H7 (cell line): ENCODE results near the gene PLAAT3. TPM values are rescaled to one million over a fixed set of nuclear protein-coding genes. Genes with fewer than 3 reads are reported as not detected.
"Not testable (repeated sequence)": the region's sequence is repeated elsewhere in the genome, so short reads cannot be mapped to it uniquely, and the experiment has no call there.

Source experiments
- DNase-seq: peaks from one replicate; pipeline ENCODE4 v3.0.0; 2012
- H3K27me3 ChIP-seq: 2 replicates; pipeline ENCODE4 v1.6.0; 2011; ENCODE audit warnings: mild to moderate bottlenecking, low read length; ENCODE audit not compliant: control insufficient read depth, insufficient read depth
- H3K36me3 ChIP-seq: replicated peaks from 2 replicates; pipeline ENCODE4 v1.5.1; 2011; ENCODE audit warnings: low read length; ENCODE audit not compliant: control insufficient read depth, insufficient read depth
- H3K4me3 ChIP-seq: 2 replicates; pipeline ENCODE4 v1.5.1; 2011; ENCODE audit warnings: low read depth, mild to moderate bottlenecking, control low read depth, low read length, moderate library complexity; ENCODE audit not compliant: insufficient read depth
- total RNA-seq: library from RNA; depleted of rRNA; stranded (reverse); fragments of >200 nt; shearing (Covaris generic); gene quantifications from 2 replicates; pipeline ENCODE4 v1.2.3, GENCODE V29; 2014; rRNA removed

PLAAT3 gene
- total RNA-seq, 1 experiment from 2014 or later, result 81.5 TPM

DNA sequence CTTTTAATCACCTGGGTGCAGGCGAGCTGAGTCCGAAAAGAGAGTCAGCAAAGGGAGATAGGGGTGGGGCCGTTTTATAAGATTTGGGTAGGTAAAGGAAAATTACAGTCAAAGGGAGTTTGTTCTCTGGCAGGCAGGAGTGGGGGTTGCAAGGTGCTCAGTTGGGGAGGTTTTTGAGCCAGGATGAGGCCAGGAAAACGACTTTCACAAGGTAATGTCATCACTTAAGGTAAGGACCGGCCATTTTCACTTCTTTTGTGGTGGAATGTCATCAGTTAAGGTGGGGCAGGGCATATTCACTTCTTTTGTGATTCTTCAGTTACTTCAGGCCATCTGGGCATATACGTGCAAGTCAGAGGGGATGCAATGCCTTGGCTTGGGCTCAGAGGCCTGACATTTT is 84.9 kb downstream of the PLAAT3 start:
- not testable (repeated sequence) for H3K4me3 ChIP-seq, DNase-seq

DNA sequence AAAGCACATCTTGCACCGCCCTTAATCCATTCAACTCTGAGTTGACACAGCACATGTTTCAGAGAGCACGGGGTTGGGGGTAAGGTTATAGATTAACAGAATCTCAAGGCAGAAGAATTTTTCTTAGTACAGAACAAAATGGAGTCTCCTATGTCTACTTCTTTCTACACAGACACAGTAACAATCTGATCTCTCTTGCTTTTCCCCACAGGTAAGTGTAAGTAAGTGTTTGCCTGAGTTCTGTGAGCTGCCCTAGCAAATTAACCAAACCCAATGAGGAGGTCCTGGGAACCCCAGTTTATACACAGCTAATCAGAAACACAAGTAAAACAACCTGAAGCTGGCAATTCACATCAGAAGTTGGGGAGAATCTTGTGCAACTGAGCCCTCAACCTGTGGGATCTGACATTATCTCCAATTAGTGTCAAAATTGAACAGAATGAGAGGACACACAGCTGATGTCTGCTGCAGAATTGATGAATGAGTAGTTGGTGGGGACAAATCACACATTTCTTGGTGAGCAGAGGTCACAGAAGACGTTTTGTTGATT is 85.4 kb downstream of the PLAAT3 start:
- not testable (repeated sequence) for DNase-seq, H3K27me3 ChIP-seq, H3K36me3 ChIP-seq, H3K4me3 ChIP-seq

More for the DNA sequence above, 84.9 kb downstream of the PLAAT3 start:
- not testable (repeated sequence) for H3K36me3 ChIP-seq, H3K27me3 ChIP-seq

DNA sequence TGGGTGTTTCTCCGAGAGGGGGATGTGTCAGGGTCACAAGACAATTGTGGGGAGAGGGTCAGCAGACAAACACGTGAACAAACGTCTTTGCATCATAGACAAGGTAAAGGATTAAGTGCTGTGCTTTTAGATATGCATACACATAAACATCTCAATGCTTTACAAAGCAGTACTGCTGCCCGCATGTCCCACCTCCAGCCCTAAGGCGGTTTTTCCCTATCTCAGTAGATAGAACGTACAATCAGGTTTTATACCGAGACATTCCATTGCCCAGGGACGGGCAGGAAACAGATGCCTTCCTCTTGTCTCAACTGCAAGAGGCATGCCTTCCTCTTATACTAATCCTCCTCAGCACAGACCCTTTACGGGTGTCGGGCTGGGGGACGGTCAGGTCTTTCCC is 86.1 kb downstream of the PLAAT3 start:
- not testable (repeated sequence) for DNase-seq, H3K36me3 ChIP-seq, H3K27me3 ChIP-seq, H3K4me3 ChIP-seq

DNA sequence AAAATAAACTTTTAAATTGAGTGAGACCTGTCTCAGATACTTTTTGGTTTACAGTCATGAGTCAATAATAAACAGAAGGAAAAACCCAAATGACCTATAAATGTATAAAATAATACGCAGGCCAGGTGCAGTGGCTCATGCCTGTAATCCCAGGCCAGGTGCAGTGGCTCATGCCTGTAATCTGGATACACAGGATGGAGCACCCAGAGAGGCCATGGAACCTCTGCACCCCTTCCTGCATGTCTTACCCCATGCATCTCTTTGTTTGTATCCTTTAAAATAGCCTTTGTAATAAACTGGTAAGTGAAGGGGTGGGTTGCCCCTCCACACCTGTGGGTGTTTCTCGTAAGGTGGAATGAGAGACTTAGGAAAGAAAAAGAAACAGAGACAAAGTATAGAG is 86.6 kb downstream of the PLAAT3 start:
- no peak for DNase-seq
- no peaks in the 10 kb centered on the region for H3K27me3 ChIP-seq
- no peaks in the 10 kb centered on the region for H3K36me3 ChIP-seq
- no peak overlapping the region for H3K4me3 ChIP-seq

Other genes starting within 250 kb of the PLAAT3 start
- not detected in 2 replicates for gene SLC22A9, start 244.6 kb downstream of the PLAAT3 start, total RNA-seq
- 29.6 and 30.0 TPM in 2 replicates for gene PLAAT5, start 123.3 kb downstream of the PLAAT3 start, total RNA-seq
- gene LGALS12, start 108.3 kb downstream of the PLAAT3 start, total RNA-seq, result 6.8 and 16.6 TPM in 2 replicates
- gene PLAAT4, start 77.6 kb downstream of the PLAAT3 start, total RNA-seq, result 1.1 and 4.1 TPM in 2 replicates
- not detected in 2 replicates for gene PLAAT2, start 51.1 kb downstream of the PLAAT3 start, total RNA-seq
- 19.3 and 29.6 TPM in 2 replicates for gene ATL3, start 56.9 kb upstream of the PLAAT3 start, total RNA-seq
- 109 and 142 TPM in 2 replicates for gene RTN3, start 67.1 kb upstream of the PLAAT3 start, total RNA-seq
- gene ZFTA, start 154.3 kb upstream of the PLAAT3 start, total RNA-seq, result 27.2 and 34.3 TPM in 2 replicates
- gene SPINDOC, start 199.0 kb upstream of the PLAAT3 start, total RNA-seq, result 106 and 107 TPM in 2 replicates
- gene MARK2, start 224.7 kb upstream of the PLAAT3 start, total RNA-seq, result 26.5 and 30.2 TPM in 2 replicates